Activated naive CD4-positive, alpha-beta T cell treated with anti-CD3 and anti-CD28 coated beads, Interleukin-2, amount 50 U/mL, for 24 hours (primary cell): ENCODE data around the gene ARCN1.

ENCODE experiments used
- H3K27ac Mint-ChIP-seq: one replicate; pipeline ENCODE4 v1.8.0; 2021; ENCODE audit warnings: mild to moderate bottlenecking, mixed read lengths
- H3K27me3 Mint-ChIP-seq: one replicate; pipeline ENCODE4 v1.8.0; 2021; ENCODE audit warnings: mixed read lengths
- H3K36me3 Mint-ChIP-seq: one replicate; pipeline ENCODE4 v1.8.0; 2021; ENCODE audit warnings: mixed read lengths
- H3K4me1 Mint-ChIP-seq: one replicate; pipeline ENCODE4 v1.8.0; 2021; ENCODE audit warnings: mixed read lengths
- H3K4me3 Mint-ChIP-seq: one replicate; pipeline ENCODE4 v1.8.0; 2021; ENCODE audit warnings: mild to moderate bottlenecking, mixed read lengths
- H3K9me3 Mint-ChIP-seq: one replicate; pipeline ENCODE4 v1.8.0; 2021; ENCODE audit warnings: mixed read lengths

Gene ARCN1

GRCh38 chr11:118572061-118572980 lies at the start of gene ARCN1:
TSS of gene ARCN1 (plus strand) at chr11:118572409. CDS start at chr11:118572548, 139 bp downstream.
- H3K27ac Mint-ChIP-seq = peak within 1 kb of the TSS; percentile 96
- no peaks in the 10 kb centered on the region for H3K27me3 Mint-ChIP-seq
- H3K36me3 Mint-ChIP-seq = peaks cover 4% of the 10 kb centered on the region
- H3K4me1 Mint-ChIP-seq = peaks cover 50% of the 10 kb centered on the region
- H3K4me3 Mint-ChIP-seq = peak within 1 kb of the TSS; percentile 99
- H3K9me3 Mint-ChIP-seq = no peaks in the 10 kb centered on the region

GRCh38 chr11:118522571-118523072 lies 49.6 kb upstream of the ARCN1 start:
- peaks cover 22% of the 10 kb centered on the region for H3K4me1 Mint-ChIP-seq
- no peak overlapping the region for H3K27ac Mint-ChIP-seq
- no peak overlapping the region for H3K4me3 Mint-ChIP-seq
- no peaks in the 10 kb centered on the region for H3K27me3 Mint-ChIP-seq
- H3K9me3 Mint-ChIP-seq = no peaks in the 10 kb centered on the region
- peaks cover 2% of the 10 kb centered on the region for H3K36me3 Mint-ChIP-seq

DNA sequence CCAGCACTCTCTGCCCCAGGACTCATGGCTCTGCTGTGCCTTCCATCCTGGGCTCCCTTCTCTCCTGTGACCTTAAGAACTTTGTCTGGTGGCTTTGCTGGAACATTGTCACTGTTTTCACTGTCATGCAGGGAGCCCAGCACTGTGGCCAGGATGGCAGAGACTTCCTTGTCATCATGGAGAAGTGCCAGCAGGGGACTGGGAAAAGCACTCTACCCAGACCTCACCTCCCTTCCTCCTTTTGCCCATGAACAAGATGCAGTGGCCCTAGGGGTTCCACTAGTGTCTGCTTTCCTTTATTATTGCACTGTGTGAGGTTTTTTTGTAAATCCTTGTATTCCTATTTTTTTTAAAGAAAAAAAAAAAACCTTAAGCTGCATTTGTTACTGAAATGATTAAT lies 47.9 kb upstream of the ARCN1 start:
- H3K4me3 Mint-ChIP-seq = no peak overlapping the region
- H3K27me3 Mint-ChIP-seq = no peaks in the 10 kb centered on the region
- H3K27ac Mint-ChIP-seq = peak overlapping the region; percentile 48
- no peaks in the 10 kb centered on the region for H3K9me3 Mint-ChIP-seq
- peaks cover 2% of the 10 kb centered on the region for H3K36me3 Mint-ChIP-seq
- peaks cover 30% of the 10 kb centered on the region for H3K4me1 Mint-ChIP-seq

DNA sequence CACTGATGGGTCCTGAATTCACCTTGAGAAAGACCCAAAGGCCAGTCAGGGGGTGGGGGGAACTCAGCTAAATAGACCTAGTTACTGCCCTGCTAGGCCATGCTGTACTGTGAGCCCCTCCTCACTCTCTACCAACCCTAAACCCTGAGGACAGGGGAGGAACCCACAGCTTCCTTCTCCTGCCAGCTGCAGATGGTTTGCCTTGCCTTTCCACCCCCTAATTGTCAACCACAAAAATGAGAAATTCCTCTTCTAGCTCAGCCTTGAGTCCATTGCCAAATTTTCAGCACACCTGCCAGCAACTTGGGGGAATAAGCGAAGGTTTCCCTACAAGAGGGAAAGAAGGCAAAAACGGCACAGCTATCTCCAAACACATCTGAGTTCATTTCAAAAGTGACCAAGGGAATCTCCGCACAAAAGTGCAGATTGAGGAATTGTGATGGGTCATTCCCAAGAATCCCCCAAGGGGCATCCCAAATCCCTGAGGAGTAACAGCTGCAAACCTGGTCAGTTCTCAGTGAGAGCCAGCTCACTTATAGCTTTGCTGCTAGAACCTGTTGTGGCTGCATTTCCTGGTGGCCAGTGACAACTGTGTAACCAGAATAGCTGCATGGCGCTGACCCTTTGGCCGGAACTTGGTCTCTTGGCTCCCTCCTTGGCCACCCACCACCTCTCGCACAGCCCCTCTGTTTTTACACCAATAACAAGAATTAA lies 47.3 kb upstream of the ARCN1 start:
- Mint-ChIP-seq H3K4me3 (no peak overlapping the region), H3K9me3 (no peaks in the 10 kb centered on the region), H3K4me1 (peaks cover 35% of the 10 kb centered on the region), H3K36me3 (peaks cover 2% of the 10 kb centered on the region), H3K27me3 (no peaks in the 10 kb centered on the region), H3K27ac (peak overlapping the region; percentile 68)

DNA sequence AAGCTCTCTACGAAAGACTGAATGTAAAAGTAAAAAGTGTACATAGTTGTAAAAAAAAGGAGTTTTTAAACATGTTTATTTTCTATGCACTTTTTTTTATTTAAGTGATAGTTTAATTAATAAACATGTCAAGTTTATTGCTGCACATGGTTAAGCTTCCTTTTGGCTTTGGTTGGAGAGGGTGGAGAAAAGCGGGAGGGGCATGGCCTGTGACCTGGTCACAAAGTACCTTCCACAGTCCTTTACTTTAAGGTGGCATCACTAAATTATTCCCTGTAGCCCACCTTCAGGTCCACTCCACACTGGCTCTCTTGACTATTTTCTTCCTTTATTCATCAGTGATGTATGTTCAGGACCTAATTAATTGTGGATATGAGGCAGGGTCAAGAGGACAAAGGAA lies 45.5 kb upstream of the ARCN1 start:
- no peak overlapping the region for H3K27ac Mint-ChIP-seq
- H3K4me1 Mint-ChIP-seq = peaks cover 45% of the 10 kb centered on the region
- H3K4me3 Mint-ChIP-seq = no peak overlapping the region
- H3K36me3 Mint-ChIP-seq = peaks cover 2% of the 10 kb centered on the region
- H3K27me3 Mint-ChIP-seq = no peaks in the 10 kb centered on the region
- H3K9me3 Mint-ChIP-seq = no peaks in the 10 kb centered on the region

DNA sequence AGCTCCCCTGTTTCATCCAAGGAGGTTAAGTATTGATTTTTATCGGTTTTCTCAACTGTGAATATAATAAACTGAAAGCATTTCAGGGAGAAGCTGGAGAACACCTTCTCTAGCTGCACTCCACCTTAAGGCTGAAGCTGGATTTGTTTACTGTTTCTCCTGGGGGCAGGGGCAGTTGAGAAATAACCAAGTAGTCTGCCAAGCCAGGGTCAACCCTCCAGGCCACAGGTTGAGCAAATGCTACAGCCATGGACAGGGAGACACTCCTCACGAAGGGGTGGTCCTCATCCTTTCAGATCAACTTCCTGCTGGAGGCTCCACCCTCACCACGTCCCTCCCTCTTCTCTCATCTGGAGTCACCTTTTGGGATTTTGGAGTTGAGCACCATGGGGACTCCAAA lies 45.1 kb upstream of the ARCN1 start, which contains the start of gene TTC36:
TTC36 (plus strand) TSS at position 366 of the 400 bp plus-strand sequence; CDS start at position 387, 21 bp downstream.
- Mint-ChIP-seq H3K27me3 (no peaks in the 10 kb centered on the region), H3K9me3 (no peaks in the 10 kb centered on the region), H3K4me1 (peaks cover 48% of the 10 kb centered on the region), H3K36me3 (peaks cover 2% of the 10 kb centered on the region), H3K27ac (peak within 1 kb of the TSS; percentile 88), H3K4me3 (no peak within 1 kb of the TSS)

DNA sequence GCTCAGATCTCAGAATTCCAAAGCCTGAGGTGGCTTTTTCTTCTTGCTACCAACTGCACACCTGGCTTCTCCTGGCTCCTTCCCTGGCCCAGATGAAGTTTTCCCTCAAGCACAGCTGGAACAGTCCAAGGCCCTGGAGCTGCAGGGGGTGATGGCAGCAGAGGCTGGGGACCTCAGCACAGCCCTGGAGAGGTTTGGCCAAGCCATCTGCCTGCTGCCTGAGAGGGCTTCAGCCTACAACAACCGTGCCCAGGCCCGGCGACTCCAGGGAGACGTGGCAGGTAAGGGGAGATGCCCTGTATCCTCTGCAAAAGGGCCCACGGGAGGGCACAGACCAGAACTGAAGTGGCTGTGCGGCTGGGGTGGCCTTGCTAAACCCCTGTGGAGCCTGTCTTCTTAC lies 43.7 kb upstream of the ARCN1 start:
- Mint-ChIP-seq H3K9me3 (no peaks in the 10 kb centered on the region), H3K4me1 (peaks cover 48% of the 10 kb centered on the region), H3K27me3 (no peaks in the 10 kb centered on the region), H3K27ac (no peak overlapping the region), H3K36me3 (no peaks in the 10 kb centered on the region), H3K4me3 (no peak overlapping the region)

DNA sequence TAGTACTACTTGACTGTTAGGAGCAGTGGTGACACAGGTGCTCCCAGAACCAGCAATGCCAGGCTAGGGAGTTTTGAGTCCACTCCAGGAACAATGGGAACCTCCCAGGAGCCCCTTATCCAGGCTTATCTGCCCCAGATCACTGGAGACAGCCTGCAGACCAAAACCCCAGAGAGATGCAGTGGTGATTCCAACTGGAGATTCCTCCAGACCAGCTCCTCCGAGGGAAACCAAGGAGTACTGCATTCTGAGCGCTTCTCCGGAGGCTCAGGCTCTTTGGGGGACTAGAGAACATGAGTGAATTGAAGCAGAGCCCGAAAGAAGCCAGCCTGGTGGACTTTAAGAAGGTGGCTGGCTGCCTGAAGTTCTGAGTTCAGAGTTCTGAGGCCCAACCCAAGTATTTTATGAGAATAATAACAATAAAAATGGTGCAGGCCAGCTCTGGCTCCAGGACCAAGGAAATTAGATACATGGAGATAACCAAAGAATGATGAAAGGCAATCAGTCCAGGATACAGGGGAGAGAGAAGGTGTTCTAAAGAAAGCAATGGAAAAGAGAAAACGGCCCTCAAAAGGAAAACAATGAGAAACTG lies 42.5 kb upstream of the ARCN1 start:
- Mint-ChIP-seq H3K27me3 (no peaks in the 10 kb centered on the region), H3K36me3 (no peaks in the 10 kb centered on the region), H3K4me1 (peaks cover 44% of the 10 kb centered on the region), H3K27ac (peak overlapping the region; percentile 75), H3K9me3 (no peaks in the 10 kb centered on the region), H3K4me3 (peak overlapping the region; percentile 93)

GRCh38 chr11:118530180-118530682 lies 42.0 kb upstream of the ARCN1 start:
- Mint-ChIP-seq H3K27me3 (no peaks in the 10 kb centered on the region), H3K36me3 (no peaks in the 10 kb centered on the region), H3K4me3 (peak overlapping the region; percentile 93), H3K9me3 (no peaks in the 10 kb centered on the region), H3K4me1 (peaks cover 41% of the 10 kb centered on the region), H3K27ac (peak overlapping the region; percentile 75)

GRCh38 chr11:118530683-118531596 lies 41.3 kb upstream of the ARCN1 start, which contains the start of gene TMEM25:
TSS of gene TMEM25 (plus strand) at chr11:118531192. CDS start at chr11:118531802, 610 bp downstream.
- no peaks in the 10 kb centered on the region for H3K36me3 Mint-ChIP-seq
- H3K27ac Mint-ChIP-seq = peak within 1 kb of the TSS; percentile 89
- no peaks in the 10 kb centered on the region for H3K27me3 Mint-ChIP-seq
- H3K9me3 Mint-ChIP-seq = no peaks in the 10 kb centered on the region
- peak within 1 kb of the TSS; percentile 93 for H3K4me3 Mint-ChIP-seq
- peaks cover 41% of the 10 kb centered on the region for H3K4me1 Mint-ChIP-seq

DNA sequence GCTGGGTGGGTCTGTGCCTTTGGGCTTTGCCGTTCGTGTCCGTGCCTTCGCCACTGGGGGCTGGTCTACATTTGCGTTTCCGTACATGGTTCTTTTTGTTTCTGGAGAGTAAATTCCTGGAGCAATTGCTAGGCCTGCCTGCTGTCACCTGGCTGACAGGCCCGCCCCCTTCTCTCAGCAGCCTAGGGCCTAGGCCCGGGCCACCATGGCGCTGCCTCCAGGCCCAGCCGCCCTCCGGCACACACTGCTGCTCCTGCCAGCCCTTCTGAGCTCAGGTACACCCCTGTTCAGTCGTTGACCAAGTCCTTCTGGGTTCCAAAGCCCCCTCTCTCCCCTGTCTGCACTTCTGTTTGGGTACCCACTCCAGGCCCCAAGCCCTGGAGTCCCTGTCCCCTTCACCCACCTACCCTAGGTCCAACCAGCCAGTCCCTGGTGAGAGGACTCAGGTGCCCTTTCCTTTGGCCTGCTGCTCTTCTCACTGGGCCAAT lies 40.6 kb upstream of the ARCN1 start:
- peak overlapping the region; percentile 89 for H3K27ac Mint-ChIP-seq
- H3K9me3 Mint-ChIP-seq = no peaks in the 10 kb centered on the region
- peaks cover 35% of the 10 kb centered on the region for H3K4me1 Mint-ChIP-seq

DNA sequence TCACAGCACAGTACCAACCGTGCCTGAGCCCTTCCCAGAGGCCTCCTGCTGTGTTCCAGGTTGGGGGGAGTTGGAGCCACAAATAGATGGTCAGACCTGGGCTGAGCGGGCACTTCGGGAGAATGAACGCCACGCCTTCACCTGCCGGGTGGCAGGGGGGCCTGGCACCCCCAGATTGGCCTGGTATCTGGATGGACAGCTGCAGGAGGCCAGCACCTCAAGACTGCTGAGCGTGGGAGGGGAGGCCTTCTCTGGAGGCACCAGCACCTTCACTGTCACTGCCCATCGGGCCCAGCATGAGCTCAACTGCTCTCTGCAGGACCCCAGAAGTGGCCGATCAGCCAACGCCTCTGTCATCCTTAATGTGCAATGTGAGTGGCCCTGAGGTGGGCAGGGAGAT lies 40.1 kb upstream of the ARCN1 start:
- no peak overlapping the region for H3K27ac Mint-ChIP-seq
- H3K27me3 Mint-ChIP-seq = no peaks in the 10 kb centered on the region
- H3K4me1 Mint-ChIP-seq = peaks cover 32% of the 10 kb centered on the region
- no peaks in the 10 kb centered on the region for H3K36me3 Mint-ChIP-seq
- H3K9me3 Mint-ChIP-seq = no peaks in the 10 kb centered on the region
- peak overlapping the region; percentile 93 for H3K4me3 Mint-ChIP-seq

More for the DNA sequence above, 40.6 kb upstream of the ARCN1 start:
- no peaks in the 10 kb centered on the region for H3K27me3 Mint-ChIP-seq
- H3K36me3 Mint-ChIP-seq = no peaks in the 10 kb centered on the region
- H3K4me3 Mint-ChIP-seq = peak overlapping the region; percentile 93

- H3K27me3 Mint-ChIP-seq = no peaks in the 10 kb centered on the region
- no peak overlapping the region for H3K4me3 Mint-ChIP-seq
- no peak overlapping the region for H3K27ac Mint-ChIP-seq
- H3K36me3 Mint-ChIP-seq = no peaks in the 10 kb centered on the region
- peaks cover 26% of the 10 kb centered on the region for H3K4me1 Mint-ChIP-seq
- H3K9me3 Mint-ChIP-seq = no peaks in the 10 kb centered on the region
These were observed 39.1 kb upstream of the ARCN1 start for GRCh38 chr11:118532852-118533768.
